ENCODE results near the gene SFRP5. TPM values are rescaled to one million over a fixed set of nuclear protein-coding genes. Genes with fewer than 3 reads are reported as not detected.

Gene SFRP5
- total and polyA plus RNA-seq, 10 of the 15 experiments (the other 5 are each of a cell fraction or from before 2014, with no cell fraction given): not detected

GRCh38 chr10:97820096-97820704 is 48.4 kb upstream of the SFRP5 start:
- Histone ChIP-seq H3K4me3 (no peak overlapping the region), H3K27ac (ENCODE audit: control insufficient read depth, insufficient read depth) (no peak overlapping the region), H3K4me1 (ENCODE audit: control insufficient read depth, insufficient read depth, low read length) (no peaks in the 10 kb centered on the region), H3K79me2 (ENCODE audit: control insufficient read depth, insufficient read depth, low read length) (no peaks in the 10 kb centered on the region), H3K9me3 (replicated peaks; ENCODE audit: control insufficient read depth, insufficient read depth, low read length) (no peaks in the 10 kb centered on the region), H3K27me3 (replicated peaks in 1 of 2; ENCODE audit: control insufficient read depth in 2 of 2, insufficient read depth in 2 of 2, low read length in 1 of 2) (peaks cover 2 to 4% of the 10 kb centered on the region in 2 experiments; a peak in 3 of 4 replicates), H3K36me3 (ENCODE audit: control insufficient read depth in 2 of 2, insufficient read depth in 2 of 2, low read length in 1 of 2) (no peaks in the 10 kb centered on the region), H4K20me1 (ENCODE audit: control insufficient read depth, insufficient read depth) (no peaks in the 10 kb centered on the region), H3K9ac (ENCODE audit: control insufficient read depth, insufficient read depth, low read length) (no peak overlapping the region), H3K4me2 (ENCODE audit: control insufficient read depth, insufficient read depth) (no peak overlapping the region), H2AFZ (ENCODE audit: control insufficient read depth, low read depth, low read length) (no peak overlapping the region)
- RAD21 ChIA-PET (ENCODE audit: unreplicated experiment): no interaction called here
- WGBS (ENCODE audit: insufficient coverage, insufficient replicate concordance, low lambda C conversion rate, missing lambda C conversion rate): 36% methylated on average over 8 of the region's 8 CpGs
- FAIRE-seq (no peak), DNase-seq (ENCODE audit: low read depth, low spot score) (no peak), ATAC-seq (no peak)
- no TSS peak for BruUV-seq (replicated peaks)
- intact Hi-C loops (cut with micrococcal nuclease; ENCODE audit: unreplicated experiment) (no loop called here), in situ Hi-C loops (cut with MboI) (no loop called here)
- SMC1A ChIA-PET (ENCODE audit: uncharacterized antibody, unreplicated experiment): no interaction called here
- CTCF ChIA-PET: no interaction called here
- POLR2A ChIA-PET: no interaction called here
- TF ChIP-seq GATAD2B (conservative IDR thresholded peaks at IDR 0.05; ENCODE audit: low read depth): no peak
- TF ChIP-seq USF2 (IDR thresholded peaks at IDR 0.05; ENCODE audit: borderline replicate concordance, low read depth, low read length): no peak
- TF ChIP-seq SMAD1 (IDR thresholded peaks at IDR 0.05; ENCODE audit: low read depth, partially characterized antibody): no peak
- no peak for TF ChIP-seq IRF4 (IDR thresholded peaks at IDR 0.05; ENCODE audit: low read depth, low read length)
- TF ChIP-seq SREBF1 (IDR thresholded peaks at IDR 0.05; ENCODE audit: low read length): no peak
- no peak for TF ChIP-seq SREBF2 (IDR thresholded peaks at IDR 0.05; ENCODE audit: low read length)
- TF ChIP-seq E2F4 (IDR thresholded peaks at IDR 0.05; ENCODE audit: low read depth, low read length): no peak
- TF ChIP-seq USF1 (IDR thresholded peaks at IDR 0.05; ENCODE audit: borderline replicate concordance, extremely low read length, insufficient read depth, low read depth, low read length): no peak
- no peak for TF ChIP-seq BHLHE40 (IDR thresholded peaks at IDR 0.05; ENCODE audit: borderline replicate concordance in 1 of 2, low read depth in 2 of 2, low read length in 1 of 2)
- no peak for TF ChIP-seq IRF5 (IDR thresholded peaks at IDR 0.05; ENCODE audit: borderline replicate concordance)
- no peak for TF ChIP-seq MEF2B (IDR thresholded peaks at IDR 0.05; ENCODE audit: partially characterized antibody, poor library complexity, severe bottlenecking)
- TF ChIP-seq ZBTB11 (CRISPR knock-in tag; IDR thresholded peaks at IDR 0.05): no peak
- TF ChIP-seq NFIC (IDR thresholded peaks at IDR 0.05; ENCODE audit: low read depth, low read length): no peak
